ENCODE results near the gene ERCC2. TPM values are rescaled to one million over a fixed set of nuclear protein-coding genes. Genes with fewer than 3 reads are reported as not detected.

ERCC2 gene
- total RNA-seq, 2 donors from 2014 or later: 20.5 to 31.8 TPM

- Histone ChIP-seq H3K9me3 (no peaks in the 10 kb centered on the region), H3K27ac (no peak overlapping the region), H3K36me3 (no peaks in the 10 kb centered on the region), H3K4me3 (no peak overlapping the region), H3K4me1 (replicated peaks) (no peaks in the 10 kb centered on the region), H3K27me3 (replicated peaks; ENCODE audit: insufficient read depth) (no peaks in the 10 kb centered on the region)
- DNase-seq (ENCODE audit: low spot score): no peak
- WGBS: 3% methylated on average over 30 of the region's 30 CpGs
- TF ChIP-seq CTCF (IDR thresholded peaks at IDR 0.05) (no peak), POLR2A (IDR thresholded peaks at IDR 0.05) (no peak), POLR2AphosphoS5 (IDR thresholded peaks at IDR 0.05) (no peak)
- intact Hi-C loops (cut with DNase I): no loop called here
These were observed 46.7 kb downstream of the ERCC2 start for GRCh38 chr19:45323671-45324081.

DNA sequence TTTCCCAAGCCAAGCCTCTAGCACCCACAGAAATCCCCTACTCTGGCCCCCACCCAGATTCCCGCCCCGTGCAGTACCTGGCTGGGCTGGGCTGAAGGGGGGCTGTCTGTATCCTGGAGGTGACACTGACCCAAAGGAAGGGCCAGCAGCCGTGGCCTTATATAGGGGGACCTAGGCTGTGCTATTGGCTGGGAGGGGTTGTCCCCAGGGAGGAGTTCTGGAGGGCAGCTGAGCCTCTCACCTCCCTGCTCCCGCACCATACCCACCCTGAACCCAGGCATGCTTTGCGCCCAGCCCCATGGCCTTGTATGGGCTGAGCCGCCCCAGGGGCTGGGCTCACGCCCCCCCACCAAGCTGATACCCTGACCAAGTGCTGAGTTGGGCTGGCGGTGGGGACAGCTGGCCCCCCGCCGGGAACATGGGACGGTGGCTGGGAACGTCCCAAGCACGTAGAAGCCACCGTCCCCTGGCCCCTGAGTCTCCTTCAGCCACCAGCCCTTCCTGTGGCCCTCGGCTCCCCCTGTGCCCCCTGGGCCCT lies 47.6 kb downstream of the ERCC2 start, which contains the start of gene CKM:
TSS of gene CKM (minus strand) at position 132 of the 538 bp plus-strand sequence. CDS start 3,162 bp downstream, outside the sequence.
- H3K4me1 ChIP-seq (replicated peaks): no peaks in the 10 kb centered on the region
- no peaks in the 10 kb centered on the region for H3K36me3 ChIP-seq
- no peak for TF ChIP-seq POLR2AphosphoS5 (IDR thresholded peaks at IDR 0.05)
- no peak for TF ChIP-seq CTCF (IDR thresholded peaks at IDR 0.05)
- no peak for TF ChIP-seq POLR2A (IDR thresholded peaks at IDR 0.05)
- no peak for DNase-seq (ENCODE audit: low spot score)
- no peaks in the 10 kb centered on the region for H3K27me3 ChIP-seq (replicated peaks; ENCODE audit: insufficient read depth)
- peak within 1 kb of the TSS in 1 of 2 donors; percentile 18 for H3K27ac ChIP-seq
- no peaks in the 10 kb centered on the region for H3K9me3 ChIP-seq
- WGBS: 57% methylated on average over 14 of the region's 15 CpGs
- intact Hi-C loops (cut with DNase I): no loop called here
- no peak within 1 kb of the TSS for H3K4me3 ChIP-seq

- no peaks in the 10 kb centered on the region for H3K36me3 ChIP-seq
- 61% methylated on average over 11 of the region's 11 CpGs for WGBS
- DNase-seq (ENCODE audit: low spot score): no peak
- H3K27ac ChIP-seq: no peak overlapping the region
- H3K4me3 ChIP-seq: no peak overlapping the region
- no peaks in the 10 kb centered on the region for H3K4me1 ChIP-seq (replicated peaks)
- no peaks in the 10 kb centered on the region for H3K9me3 ChIP-seq
- H3K27me3 ChIP-seq (replicated peaks; ENCODE audit: insufficient read depth): no peaks in the 10 kb centered on the region
- intact Hi-C loops (cut with DNase I): no loop called here
- TF ChIP-seq POLR2A (IDR thresholded peaks at IDR 0.05) (no peak), POLR2AphosphoS5 (IDR thresholded peaks at IDR 0.05) (no peak), CTCF (IDR thresholded peaks at IDR 0.05) (no peak)
These were observed 48.1 kb downstream of the ERCC2 start for GRCh38 chr19:45322311-45322710.

- no peak overlapping the region for H3K4me3 ChIP-seq
- H3K4me1 ChIP-seq (replicated peaks): no peaks in the 10 kb centered on the region
- intact Hi-C loops (cut with DNase I): no loop called here
- no peaks in the 10 kb centered on the region for H3K9me3 ChIP-seq
- WGBS: 47% methylated on average over 6 of the region's 7 CpGs
- DNase-seq (ENCODE audit: low spot score): no peak
- H3K36me3 ChIP-seq: no peaks in the 10 kb centered on the region
- no peaks in the 10 kb centered on the region for H3K27me3 ChIP-seq (replicated peaks; ENCODE audit: insufficient read depth)
- TF ChIP-seq CTCF (IDR thresholded peaks at IDR 0.05) (no peak), POLR2AphosphoS5 (IDR thresholded peaks at IDR 0.05) (no peak), POLR2A (IDR thresholded peaks at IDR 0.05) (no peak)
- H3K27ac ChIP-seq: no peak overlapping the region
These were observed 48.5 kb downstream of the ERCC2 start for GRCh38 chr19:45321848-45322247.
